ENCODE results near the gene OR5D18.

- no peak for TF ChIP-seq POLR2A (IDR thresholded peaks at IDR 0.05; ENCODE audit: low read depth, low read length)
- no peak for TF ChIP-seq POLR2AphosphoS5 (IDR thresholded peaks at IDR 0.05; ENCODE audit: low read depth, low read length)
These were observed 7.5 kb downstream of the OR5D18 start, which contains the start of gene OR5L2 for GRCh38 chr11:55826919-55827318.
